GM13977 (cell line): ENCODE measurements around the gene GPR152.
"Not testable (repeated sequence)": the region's sequence is repeated elsewhere in the genome, so short reads cannot be mapped to it uniquely, and the experiment has no call there.

Experiments used
- DNase-seq: peaks from one replicate; pipeline ENCODE4 v3.0.0; 2012; ENCODE audit warnings: low spot score
- CTCF ChIP-seq: IDR thresholded peaks from 2 replicates; pipeline ENCODE4 v1.5.1; 2012; ENCODE audit warnings: mild to moderate bottlenecking, control low read depth; ENCODE audit not compliant: insufficient read depth; ENCODE audit errors: extremely low read depth, missing control alignments
- in situ Hi-C: fragments of 300-500 bp; cut with MboI; formaldehyde crosslinking; loops from one replicate; pipeline ENCODE4 v1.12.0; 2022; ENCODE audit warnings: low sequenced_read_pairs, low pct_unique_long_range_greater_than_20kb, mixed read lengths, inconsistent platforms; ENCODE audit not compliant: unreplicated experiment

Gene GPR152

GRCh38 chr11:67489203-67489884 is 36.8 kb upstream of the GPR152 start:
- no peak for TF ChIP-seq CTCF
- in situ Hi-C loops, result no loop called here
- DNase-seq, result no peak

DNA sequence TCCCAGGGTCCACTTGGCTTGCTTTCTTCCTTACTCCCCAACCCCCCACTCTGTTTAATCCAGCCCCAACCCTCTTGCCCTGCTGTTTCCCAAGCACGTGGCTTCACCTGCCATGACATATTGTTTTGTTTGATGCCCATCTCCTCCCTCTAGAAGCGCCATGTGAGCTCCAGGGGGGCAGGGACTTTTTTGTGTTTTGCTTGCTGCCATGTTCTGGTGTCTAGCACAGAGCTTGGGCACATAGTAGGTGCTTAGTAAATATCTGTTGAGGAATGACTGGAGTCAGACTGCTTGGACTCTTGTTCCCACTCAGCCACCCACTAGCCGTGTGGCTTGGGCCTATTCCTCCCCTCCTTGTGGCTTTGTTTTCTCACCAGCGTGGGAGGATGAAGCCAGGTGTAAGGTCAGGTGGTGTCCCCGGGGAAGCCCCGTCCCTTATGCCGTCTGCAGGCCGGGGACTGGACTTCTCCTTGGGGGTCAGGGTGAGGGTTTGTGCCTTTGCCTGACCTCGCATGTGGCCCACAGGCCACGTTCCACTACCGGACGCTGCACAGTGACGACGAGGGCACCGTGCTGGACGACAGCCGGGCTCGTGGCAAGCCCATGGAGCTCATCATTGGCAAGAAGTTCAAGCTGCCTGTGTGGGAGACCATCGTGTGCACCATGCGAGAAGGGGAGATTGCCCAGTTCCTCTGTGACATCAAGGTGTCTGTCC is 34.1 kb upstream of the GPR152 start:
- in situ Hi-C loops, result no loop called here
- DNase-seq, result peak; percentile 81
- no peak for TF ChIP-seq CTCF

DNA sequence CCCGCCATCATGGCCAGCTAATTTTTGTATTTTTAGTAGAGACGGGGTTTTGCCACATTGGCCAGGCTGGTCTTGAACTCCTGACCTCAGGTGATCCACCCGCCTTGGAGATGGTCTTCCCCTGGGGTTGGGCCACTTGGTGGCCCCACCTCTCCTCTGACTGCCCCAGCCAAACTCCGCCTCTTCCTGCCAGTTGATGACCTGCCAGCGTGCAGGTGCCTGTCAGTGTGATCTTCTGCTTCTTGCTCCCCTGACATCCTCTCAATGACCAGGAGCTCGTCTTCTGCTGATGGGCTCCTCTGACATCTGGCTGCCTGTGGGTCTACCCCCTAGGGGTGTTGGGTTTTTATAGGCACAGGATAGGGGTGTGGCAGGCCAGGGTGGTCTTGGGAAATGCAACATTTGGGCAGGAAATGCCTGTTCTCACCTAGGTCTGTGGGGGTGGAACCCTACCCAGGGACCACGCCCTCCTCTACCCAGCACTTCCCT is 33.4 kb upstream of the GPR152 start:
- in situ Hi-C loops, result not testable (repeated sequence)
- DNase-seq, result peak; percentile 76

DNA sequence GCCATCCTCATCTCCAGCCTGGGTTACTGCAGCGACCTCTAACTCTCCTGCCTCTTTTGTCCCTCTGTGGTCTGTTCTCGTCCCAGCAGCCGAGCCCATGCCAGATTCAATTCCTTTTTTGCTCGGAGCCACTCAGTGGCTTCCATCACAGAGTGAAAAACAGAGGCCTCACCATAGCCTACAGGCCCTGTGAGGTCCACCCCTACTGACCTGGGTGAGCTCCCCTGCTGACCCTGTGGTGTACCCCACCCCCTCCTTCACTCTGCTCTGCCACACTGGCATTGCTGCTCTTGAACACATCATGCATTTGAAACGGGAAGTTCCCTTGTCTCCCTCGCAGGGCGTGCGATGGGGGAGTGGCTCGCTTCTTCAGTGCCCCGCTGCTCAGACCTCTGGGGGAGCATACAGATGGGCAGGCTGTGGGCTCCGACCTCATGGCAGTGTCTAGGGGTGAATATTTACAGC is 32.4 kb upstream of the GPR152 start:
- DNase-seq, result no peak

DNA sequence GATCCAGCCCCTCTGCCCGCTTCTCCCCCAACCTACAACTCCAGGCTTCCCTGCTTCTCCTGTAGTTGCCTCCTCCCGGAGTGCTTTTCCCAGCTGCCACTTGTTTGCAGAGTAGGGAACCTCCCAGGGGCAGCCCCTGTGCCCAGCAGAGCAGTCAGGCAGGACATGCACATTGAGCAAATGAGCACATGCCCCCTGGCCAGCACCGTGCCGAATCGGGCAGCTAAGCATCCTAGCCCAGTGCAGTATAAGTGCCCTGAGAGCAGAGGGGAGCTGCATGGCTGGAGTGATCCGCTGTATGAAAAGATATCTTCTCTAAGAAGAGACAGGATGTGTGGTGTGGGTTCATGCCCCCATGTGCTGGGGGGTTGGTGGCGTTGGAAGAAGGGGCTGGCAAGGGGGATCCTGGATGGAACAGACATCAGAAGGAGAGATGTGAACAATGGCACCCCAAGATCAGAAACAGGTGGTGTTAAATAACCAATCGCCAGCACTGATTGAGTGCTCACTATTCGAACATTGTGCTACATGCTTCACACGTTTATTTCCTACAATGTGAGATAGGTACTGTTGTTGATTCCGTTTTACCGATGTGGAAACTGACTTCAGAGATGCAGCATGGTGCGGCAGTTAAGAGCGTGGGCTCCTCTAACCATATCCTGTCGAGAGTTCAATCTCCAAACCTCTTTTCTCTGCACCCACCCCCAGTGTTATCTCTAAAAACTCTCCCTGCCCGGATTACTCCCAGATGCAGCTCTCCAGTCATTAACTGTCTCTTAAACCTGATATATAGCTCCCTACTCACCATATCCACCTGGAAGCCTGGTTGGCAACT is 31.5 kb upstream of the GPR152 start:
- no peak for TF ChIP-seq CTCF
- in situ Hi-C loops, result no loop called here
- no peak for DNase-seq

More for the DNA sequence above, 32.4 kb upstream of the GPR152 start:
- in situ Hi-C loops, result no loop called here
- no peak for TF ChIP-seq CTCF

DNA sequence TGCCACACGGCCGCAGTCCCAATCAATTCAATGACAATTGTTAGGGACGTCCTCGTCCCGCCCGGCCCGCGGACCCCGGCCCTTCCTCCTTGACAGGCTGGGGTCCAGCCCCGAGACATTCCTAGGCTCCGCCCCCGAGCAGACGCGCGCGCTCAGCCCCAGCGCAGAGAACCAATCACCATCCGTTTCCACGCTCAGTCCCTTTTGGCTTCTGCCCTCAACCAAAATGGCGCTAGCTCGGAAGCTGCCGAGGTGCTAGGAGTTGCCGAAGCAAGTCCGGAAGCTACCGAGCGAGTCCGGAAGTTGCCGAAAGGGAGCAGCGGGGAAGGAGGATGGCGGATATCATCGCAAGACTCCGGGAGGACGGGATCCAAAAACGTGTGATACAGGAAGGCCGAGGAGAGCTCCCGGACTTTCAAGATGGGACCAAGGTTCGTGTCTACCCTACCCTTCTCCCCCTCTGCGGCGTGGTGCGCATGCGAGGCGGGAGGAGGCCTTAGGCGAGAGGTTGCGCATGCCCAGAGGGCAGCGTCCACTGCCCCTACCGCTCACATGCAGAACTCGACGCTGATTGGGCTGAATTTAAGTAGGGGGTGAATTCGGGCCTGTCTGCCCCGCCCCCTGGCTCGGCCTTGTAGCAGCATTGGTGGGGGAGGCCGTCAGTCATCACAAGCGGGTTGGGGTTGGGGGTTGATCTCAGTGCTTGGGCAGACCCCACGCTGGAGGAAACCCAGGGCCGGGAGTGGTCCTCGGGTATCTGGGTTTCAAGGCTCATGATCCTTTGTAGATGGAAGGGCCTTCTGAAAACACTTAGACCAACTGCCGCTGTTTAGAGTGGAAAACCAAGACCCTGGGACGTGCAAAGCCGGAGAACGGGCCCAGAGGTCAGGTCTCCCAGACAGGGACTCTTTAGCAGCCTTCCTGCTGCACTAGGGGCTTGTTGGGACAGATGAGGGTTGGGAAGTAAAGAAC is 30.6 kb upstream of the GPR152 start, which contains the start of gene AIP:
AIP (plus strand) TSS at position 200 of the 972 bp plus-strand sequence; CDS start at position 333, 133 bp downstream.
- peak; percentile 95 for DNase-seq
- peak; percentile 8 for TF ChIP-seq CTCF
- in situ Hi-C loops, result no loop called here
